HepG2 (cell line): ENCODE measurements around the gene HADHA. TPM values are rescaled to one million over a fixed set of nuclear protein-coding genes. Genes with fewer than 3 reads are reported as not detected.
A peak's percentile ranks its signal among the peaks of the same experiment; 100 is the strongest.

Experiments used
- ATM ChIP-seq: fragments of 450-650 bp; IDR thresholded peaks from 2 replicates; pipeline ENCODE4 v1.7.1; 2017; ENCODE audit warnings: mild to moderate bottlenecking, borderline replicate concordance
- ESRRA ChIP-seq: sonication (generic); formaldehyde crosslinking; IDR thresholded peaks from 2 replicates; pipeline ENCODE4 v1.5.1; 2020; ENCODE audit warnings: mild to moderate bottlenecking, low read depth, missing genetic modification reagents
- GABPA ChIP-seq, 2 experiments: IDR thresholded peaks; 2 replicates each; pipeline ENCODE4 v1.6.1; 2011 to 2016; ENCODE audit warnings: low read depth in 2 of 2, low read length in 1 of 2, missing biosample characterization in 1 of 2, missing genetic modification characterization in 1 of 2
- GZF1 ChIP-seq: sonication (generic); formaldehyde crosslinking; IDR thresholded peaks from 2 replicates; pipeline ENCODE4 v1.5.1; 2020; ENCODE audit warnings: mild to moderate bottlenecking, missing genetic modification reagents
- HNF1B ChIP-seq: sonication (generic); formaldehyde crosslinking; IDR thresholded peaks from 2 replicates; pipeline ENCODE4 v1.5.1; 2020; ENCODE audit warnings: mild to moderate bottlenecking, moderate library complexity, missing genetic modification reagents
- HNRNPLL ChIP-seq: fragments of 200-400 bp; formaldehyde crosslinking; IDR thresholded peaks from 2 replicates; pipeline ENCODE4 v1.6.1; 2017; ENCODE audit warnings: mild to moderate bottlenecking, low read depth, low read length; ENCODE audit not compliant: poor library complexity, severe bottlenecking
- MEIS2 ChIP-seq: sonication (generic); formaldehyde crosslinking; IDR thresholded peaks from 2 replicates; pipeline ENCODE4 v1.9.0; 2021; ENCODE audit warnings: mild to moderate bottlenecking, missing genetic modification reagents
- NFRKB ChIP-seq: fragments of 450-650 bp; IDR thresholded peaks from 2 replicates; pipeline ENCODE4 v1.6.1; 2017
- POLR2AphosphoS5 ChIP-seq: IDR thresholded peaks from 2 replicates; pipeline ENCODE4 v1.6.1; 2012; ENCODE audit warnings: low read depth, low read length
- RBFOX2 ChIP-seq: fragments of 200-400 bp; formaldehyde crosslinking; IDR thresholded peaks from 2 replicates; pipeline ENCODE4 v1.6.1; 2017; ENCODE audit warnings: low read depth, mild to moderate bottlenecking, low read length
- SRF ChIP-seq: IDR thresholded peaks from 2 replicates; pipeline ENCODE4 v1.6.1; 2011; ENCODE audit warnings: mild to moderate bottlenecking, low read depth, low read length, moderate library complexity
- THAP11 ChIP-seq: IDR thresholded peaks from 2 replicates; pipeline ENCODE4 v1.6.1; 2016; ENCODE audit warnings: missing biosample characterization, missing genetic modification reagents
- U2AF1 ChIP-seq: fragments of 200-400 bp; formaldehyde crosslinking; optimal IDR thresholded peaks from 2 replicates; pipeline ENCODE3; 2017; ENCODE audit warnings: mild to moderate bottlenecking, low read depth, low read length
- ZNF337 ChIP-seq: sonication (generic); formaldehyde crosslinking; IDR thresholded peaks from 2 replicates; pipeline ENCODE4 v1.5.1; 2020; ENCODE audit warnings: missing genetic modification reagents, low read depth, mild to moderate bottlenecking, borderline replicate concordance
- ZNF501 ChIP-seq: sonication (generic); formaldehyde crosslinking; IDR thresholded peaks from 2 replicates; pipeline ENCODE4 v1.5.1; 2020; ENCODE audit warnings: mild to moderate bottlenecking, moderate library complexity, missing genetic modification reagents
- ZNF512B ChIP-seq: sonication (generic); formaldehyde crosslinking; IDR thresholded peaks from 2 replicates; pipeline ENCODE4 v1.5.1; 2020; ENCODE audit warnings: missing genetic modification reagents, mild to moderate bottlenecking, borderline replicate concordance
- ZNF570 ChIP-seq: sonication (generic); formaldehyde crosslinking; IDR thresholded peaks from 2 replicates; pipeline ENCODE4 v1.4.0; 2020; ENCODE audit warnings: mild to moderate bottlenecking, missing genetic modification reagents, borderline replicate concordance
- polyA plus RNA-seq, 8 experiments: library from polyadenylated mRNA; depleted of rRNA in 3 of 8; stranded (reverse) in 7 of 8; unstranded in 1 of 8; fragments of >200 nt; fragmentation: Illumina TruSeq in 4 of 8; extraction: Trizol in 4 of 8; gene quantifications; 2 replicates each; pipeline versions ENCODE4 v1.2.1 to v1.2.3, GENCODE V29; 2011 to 2016; ENCODE audit warnings: low read depth in 4 of 8, missing spikeins in 1 of 8, mixed read lengths in 1 of 8; ENCODE audit not compliant: insufficient read depth in 1 of 8
- total RNA-seq, 5 experiments: library from RNA; depleted of rRNA; stranded (reverse); fragments of >200 nt; fragmentation: Illumina TruSeq; extraction: Trizol; gene quantifications; 2 replicates each; pipeline ENCODE4 v1.2.3, GENCODE V29; 2016; ENCODE audit warnings: low read depth in 1 of 5
- TF ChIP-seq, protein P1 (sequence below): sonication (generic); formaldehyde crosslinking; IDR thresholded peaks from 2 replicates; pipeline ENCODE4 v1.4.0; 2020; ENCODE audit warnings: missing genetic modification reagents
- TF ChIP-seq, protein P2 (sequence below): sonication (generic); formaldehyde crosslinking; IDR thresholded peaks from 2 replicates; pipeline ENCODE4 v1.4.0; 2020; ENCODE audit warnings: mild to moderate bottlenecking, missing genetic modification reagents

Gene HADHA
- total and polyA plus RNA-seq, 2 of the 13 experiments (the other 11 are each of a cell fraction or from before 2014, with no cell fraction given): 102 to 270 TPM

DNA sequence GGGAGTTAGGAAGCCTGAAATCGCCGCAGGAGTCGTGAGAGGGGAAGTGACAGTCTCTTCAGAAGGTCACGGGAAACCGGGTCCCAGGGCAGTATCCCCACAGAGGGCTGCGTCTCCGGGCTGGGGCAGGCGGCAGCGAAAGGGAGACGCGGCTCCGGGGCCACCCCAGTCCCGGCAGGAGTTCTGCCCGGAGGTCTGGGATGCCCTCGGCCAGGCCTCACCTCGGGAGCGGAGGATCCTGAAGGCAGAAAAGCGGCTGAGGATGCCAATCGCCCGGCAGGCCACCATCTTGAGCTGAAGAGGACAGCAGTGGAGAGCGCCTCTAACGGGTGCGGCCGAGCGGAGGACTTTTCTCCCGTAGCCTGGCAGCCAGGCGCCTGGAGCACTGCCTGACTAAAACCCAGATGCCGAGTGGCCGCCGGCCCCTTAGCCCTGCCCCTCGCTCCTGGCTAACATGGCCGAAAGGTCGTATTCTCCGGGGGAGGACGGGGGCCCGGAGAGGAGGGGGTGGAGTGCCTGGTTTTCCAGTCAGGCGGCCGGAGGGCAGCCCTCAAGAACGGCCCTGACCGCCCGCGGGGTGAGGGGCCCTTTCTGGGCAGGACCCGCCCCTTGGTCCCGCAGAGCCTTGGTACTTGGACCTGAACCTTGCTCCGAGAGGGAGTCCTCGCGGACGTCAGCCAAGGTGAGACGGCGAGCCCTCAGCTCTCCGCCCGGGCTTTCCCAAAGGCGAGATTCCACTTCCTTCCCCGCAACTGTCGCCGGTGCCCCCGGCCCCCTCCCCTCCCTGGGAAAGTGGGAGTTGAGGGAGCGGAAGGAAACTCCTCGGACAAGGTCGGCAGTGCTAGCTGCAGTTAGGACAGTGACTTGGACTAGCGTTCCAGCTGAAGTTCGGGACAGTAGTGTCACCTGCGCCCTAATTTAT is at the start of gene HADHA, which contains the start of gene HADHB (continued):
- TF ChIP-seq HNF1B (CRISPR knock-in tag): peak; percentile 76
- peak; percentile 84 for TF ChIP-seq HNRNPLL
- TF ChIP-seq POLR2AphosphoS5: peak; percentile 97
- TF ChIP-seq ESRRA (CRISPR knock-in tag): peak; percentile 97
- TF ChIP-seq THAP11 (CRISPR knock-in tag): peak; percentile 91
- peak; percentile 22; the same call in 1 of the 2 replicates for TF ChIP-seq GZF1
- no peak for TF ChIP-seq SRF
- TF ChIP-seq, protein P1, sequence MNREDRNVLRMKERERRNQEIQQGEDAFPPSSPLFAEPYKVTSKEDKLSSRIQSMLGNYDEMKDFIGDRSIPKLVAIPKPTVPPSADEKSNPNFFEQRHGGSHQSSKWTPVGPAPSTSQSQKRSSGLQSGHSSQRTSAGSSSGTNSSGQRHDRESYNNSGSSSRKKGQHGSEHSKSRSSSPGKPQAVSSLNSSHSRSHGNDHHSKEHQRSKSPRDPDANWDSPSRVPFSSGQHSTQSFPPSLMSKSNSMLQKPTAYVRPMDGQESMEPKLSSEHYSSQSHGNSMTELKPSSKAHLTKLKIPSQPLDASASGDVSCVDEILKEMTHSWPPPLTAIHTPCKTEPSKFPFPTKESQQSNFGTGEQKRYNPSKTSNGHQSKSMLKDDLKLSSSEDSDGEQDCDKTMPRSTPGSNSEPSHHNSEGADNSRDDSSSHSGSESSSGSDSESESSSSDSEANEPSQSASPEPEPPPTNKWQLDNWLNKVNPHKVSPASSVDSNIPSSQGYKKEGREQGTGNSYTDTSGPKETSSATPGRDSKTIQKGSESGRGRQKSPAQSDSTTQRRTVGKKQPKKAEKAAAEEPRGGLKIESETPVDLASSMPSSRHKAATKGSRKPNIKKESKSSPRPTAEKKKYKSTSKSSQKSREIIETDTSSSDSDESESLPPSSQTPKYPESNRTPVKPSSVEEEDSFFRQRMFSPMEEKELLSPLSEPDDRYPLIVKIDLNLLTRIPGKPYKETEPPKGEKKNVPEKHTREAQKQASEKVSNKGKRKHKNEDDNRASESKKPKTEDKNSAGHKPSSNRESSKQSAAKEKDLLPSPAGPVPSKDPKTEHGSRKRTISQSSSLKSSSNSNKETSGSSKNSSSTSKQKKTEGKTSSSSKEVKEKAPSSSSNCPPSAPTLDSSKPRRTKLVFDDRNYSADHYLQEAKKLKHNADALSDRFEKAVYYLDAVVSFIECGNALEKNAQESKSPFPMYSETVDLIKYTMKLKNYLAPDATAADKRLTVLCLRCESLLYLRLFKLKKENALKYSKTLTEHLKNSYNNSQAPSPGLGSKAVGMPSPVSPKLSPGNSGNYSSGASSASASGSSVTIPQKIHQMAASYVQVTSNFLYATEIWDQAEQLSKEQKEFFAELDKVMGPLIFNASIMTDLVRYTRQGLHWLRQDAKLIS (CRISPR knock-in tag): no peak
- TF ChIP-seq ZNF512B (CRISPR knock-in tag): no peak
- no peak for TF ChIP-seq GABPA (IDR thresholded peaks at IDR 0.05; ENCODE audit: low read depth, low read length)
- peak; percentile 41; the same call in 1 of the 2 replicates for TF ChIP-seq GABPA (CRISPR knock-in tag; IDR thresholded peaks at IDR 0.05; ENCODE audit: low read depth)
- peak; percentile 86 for TF ChIP-seq RBFOX2
- no peak for TF ChIP-seq ATM
- TF ChIP-seq ZNF337: peak; percentile 32; the same call in 1 of the 2 replicates
- TF ChIP-seq ZNF570 (CRISPR knock-in tag): no peak
- no peak for TF ChIP-seq NFRKB
- TF ChIP-seq, protein P2, sequence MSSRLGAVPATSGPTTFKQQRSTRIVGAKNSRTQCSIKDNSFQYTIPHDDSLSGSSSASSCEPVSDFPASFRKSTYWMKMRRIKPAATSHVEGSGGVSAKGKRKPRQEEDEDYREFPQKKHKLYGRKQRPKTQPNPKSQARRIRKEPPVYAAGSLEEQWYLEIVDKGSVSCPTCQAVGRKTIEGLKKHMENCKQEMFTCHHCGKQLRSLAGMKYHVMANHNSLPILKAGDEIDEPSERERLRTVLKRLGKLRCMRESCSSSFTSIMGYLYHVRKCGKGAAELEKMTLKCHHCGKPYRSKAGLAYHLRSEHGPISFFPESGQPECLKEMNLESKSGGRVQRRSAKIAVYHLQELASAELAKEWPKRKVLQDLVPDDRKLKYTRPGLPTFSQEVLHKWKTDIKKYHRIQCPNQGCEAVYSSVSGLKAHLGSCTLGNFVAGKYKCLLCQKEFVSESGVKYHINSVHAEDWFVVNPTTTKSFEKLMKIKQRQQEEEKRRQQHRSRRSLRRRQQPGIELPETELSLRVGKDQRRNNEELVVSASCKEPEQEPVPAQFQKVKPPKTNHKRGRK (CRISPR knock-in tag): no peak
- peak; percentile 96 for TF ChIP-seq ZNF501 (CRISPR knock-in tag)
- peak; percentile 13 for TF ChIP-seq U2AF1
- TF ChIP-seq MEIS2 (CRISPR knock-in tag): peak; percentile 75; the same call in 1 of the 2 replicates
